Limb (tissue), 2 donors: ENCODE data around the gene RBM15.

Experiments used
- DNase-seq, 2 donors: peaks; one replicate each; pipeline ENCODE4 v3.0.0-alpha.2; 2016; ENCODE audit errors: extremely low spot score in 2 of 2

The RBM15 gene

DNA sequence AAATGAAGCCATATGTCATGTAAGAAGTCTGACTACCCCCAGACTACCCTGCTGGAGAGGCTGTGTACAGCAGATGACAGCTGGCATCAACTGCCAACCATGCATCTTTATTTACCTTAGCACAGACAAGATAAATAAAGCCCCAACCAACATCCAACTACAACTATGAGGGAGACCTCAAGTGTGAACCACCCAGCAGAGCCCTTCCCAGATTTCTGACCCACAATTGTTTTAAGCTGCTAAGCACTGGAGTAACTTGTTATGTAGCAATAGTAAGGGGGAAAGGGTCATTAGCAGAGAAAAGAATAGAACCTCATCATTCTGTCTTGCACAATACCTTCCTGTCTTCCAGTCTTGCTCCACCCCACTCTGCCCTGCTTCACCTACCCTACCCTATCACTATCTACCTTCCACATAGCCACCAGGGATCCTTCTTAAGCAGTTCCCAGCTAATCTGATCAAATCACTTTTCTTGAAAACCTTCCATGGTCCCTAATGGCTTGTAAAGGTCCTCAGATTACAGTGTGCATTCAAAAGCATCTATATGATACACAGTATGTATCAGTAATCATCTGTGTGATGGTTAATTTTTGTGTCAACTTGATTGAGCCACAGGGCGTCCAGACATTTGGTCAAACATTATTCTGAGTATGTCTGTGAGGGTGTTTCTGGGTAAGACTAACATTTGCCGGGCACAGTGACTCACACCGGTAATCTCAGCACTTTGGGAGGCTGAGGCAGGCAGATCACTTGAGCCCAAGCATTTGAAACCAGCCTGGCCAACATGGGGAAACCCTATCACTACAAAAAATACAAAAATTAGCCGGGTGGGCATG, 19.6 kb upstream of the RBM15 start:
- DNase-seq, result no peak

GRCh38 chr1:110320168-110320518, 19.0 kb upstream of the RBM15 start:
- no peak for DNase-seq

DNA sequence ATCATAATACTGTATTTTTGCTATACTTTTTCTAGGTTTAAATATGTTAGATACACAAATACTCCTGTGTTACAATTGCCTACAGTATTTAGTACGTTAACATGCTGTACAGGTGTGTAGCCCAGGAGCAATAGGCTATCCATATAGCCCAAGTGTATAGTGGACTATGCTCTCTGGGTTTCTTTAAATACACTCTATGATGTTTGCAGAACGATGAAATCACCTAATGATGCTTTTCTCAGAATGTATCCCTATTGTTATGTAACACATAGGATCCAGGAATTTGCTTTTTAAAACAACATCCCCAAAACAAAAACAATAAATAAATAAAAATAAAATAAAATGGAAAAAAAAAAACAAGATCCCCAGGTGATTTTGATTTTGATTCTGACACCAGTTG, 18.1 kb upstream of the RBM15 start:
- no peak for DNase-seq

- no peak for DNase-seq
Observed at GRCh38 chr1:110321846-110322245, 17.3 kb upstream of the RBM15 start.

DNA sequence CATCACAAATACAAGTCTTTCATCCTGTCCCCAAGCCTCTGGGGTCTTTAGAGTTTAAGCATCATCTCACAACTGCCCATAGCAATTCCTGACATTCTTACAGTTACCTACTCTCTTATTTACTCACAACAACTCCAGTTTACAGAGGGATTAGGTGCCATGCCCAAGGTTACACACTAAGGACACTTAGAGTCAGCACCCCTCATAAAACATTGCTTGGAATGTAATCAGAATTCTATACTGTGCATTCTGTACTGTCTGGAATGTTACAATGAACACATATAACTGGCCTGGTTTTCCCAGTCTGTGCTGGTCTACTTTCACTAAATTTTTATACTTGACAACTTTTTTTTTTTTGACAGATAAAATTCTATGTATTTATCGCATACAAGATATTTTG, 14.5 kb upstream of the RBM15 start:
- no peak for DNase-seq

DNA sequence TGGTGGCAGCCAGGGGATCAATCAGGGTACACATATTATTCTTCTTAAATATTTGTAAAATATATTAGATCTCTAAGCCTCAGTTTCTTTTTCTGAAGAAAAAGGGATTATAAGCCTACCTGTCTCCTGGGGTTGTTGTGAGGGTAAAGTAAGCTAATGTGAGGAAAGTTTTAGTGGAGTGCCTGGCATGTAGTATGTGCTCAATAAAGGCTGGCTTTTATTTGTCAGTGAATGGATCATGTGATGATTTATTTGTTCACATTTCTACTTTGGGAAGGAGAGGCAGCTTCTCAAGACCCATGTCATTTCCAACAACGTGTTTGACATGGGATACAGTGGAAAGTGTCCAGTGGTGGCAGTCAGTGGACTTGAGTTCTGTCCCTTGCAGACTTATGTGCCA, 12.4 kb upstream of the RBM15 start:
- no peak for DNase-seq

GRCh38 chr1:110328274-110328673, 10.9 kb upstream of the RBM15 start:
- DNase-seq, result no peak

GRCh38 chr1:110328700-110329099, 10.5 kb upstream of the RBM15 start:
- DNase-seq, result no peak

DNA sequence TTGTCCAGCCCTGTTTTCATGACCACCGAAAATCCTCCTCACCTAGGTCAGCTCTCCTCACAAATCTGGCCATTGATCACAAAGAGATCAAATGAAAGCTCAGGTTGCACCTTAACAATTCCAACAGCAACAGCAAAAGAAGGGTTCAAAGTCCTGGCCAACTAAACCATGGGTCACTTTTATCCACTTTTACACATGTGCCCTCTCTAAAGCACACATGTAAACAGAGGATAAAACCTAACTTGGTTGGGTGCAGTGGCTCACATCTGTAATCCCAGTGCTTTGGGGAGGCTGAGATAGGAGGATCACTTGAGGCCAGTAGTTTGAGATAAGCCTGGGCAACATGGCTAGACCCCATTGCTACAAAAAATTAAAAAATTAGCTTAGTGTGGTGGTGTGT, 3.9 kb upstream of the RBM15 start:
- no peak for DNase-seq

GRCh38 chr1:110336300-110337039, 2.7 kb upstream of the RBM15 start:
- DNase-seq, result no peak

- DNase-seq, result peak in 1 of 2 donors; percentile 47
Observed at GRCh38 chr1:110337704-110338308, 1.4 kb upstream of the RBM15 start.

DNA sequence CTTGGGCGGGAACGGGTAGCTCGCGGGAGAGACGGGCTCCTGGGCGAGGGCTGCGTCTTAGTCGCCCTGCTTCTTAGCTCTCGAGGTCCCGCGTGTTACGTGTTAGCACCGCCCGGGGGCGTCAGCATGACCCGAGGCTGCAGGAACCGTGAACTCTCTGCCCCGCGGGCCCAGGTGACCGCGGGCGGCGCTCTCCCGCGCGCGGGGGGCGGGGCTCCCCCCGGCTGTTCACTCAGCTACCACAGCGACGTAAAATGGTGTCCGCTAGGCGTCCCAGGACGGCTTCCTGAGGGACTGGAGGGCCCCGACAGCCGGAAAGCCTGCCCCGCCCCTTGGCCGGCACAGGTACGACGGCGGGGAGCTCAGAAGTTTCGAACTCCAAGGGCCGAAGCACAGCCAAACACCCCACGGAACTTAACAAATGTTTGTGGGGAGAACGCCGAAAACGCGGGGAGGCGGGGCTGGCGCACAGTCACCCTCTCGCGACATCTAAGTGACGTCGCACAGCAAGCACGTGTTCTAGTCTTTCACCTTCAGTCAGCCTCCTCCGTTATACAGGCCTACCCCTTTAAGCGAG, 780 bp upstream of the RBM15 start:
- DNase-seq, result peak in 1 of 2 donors; percentile 97

DNA sequence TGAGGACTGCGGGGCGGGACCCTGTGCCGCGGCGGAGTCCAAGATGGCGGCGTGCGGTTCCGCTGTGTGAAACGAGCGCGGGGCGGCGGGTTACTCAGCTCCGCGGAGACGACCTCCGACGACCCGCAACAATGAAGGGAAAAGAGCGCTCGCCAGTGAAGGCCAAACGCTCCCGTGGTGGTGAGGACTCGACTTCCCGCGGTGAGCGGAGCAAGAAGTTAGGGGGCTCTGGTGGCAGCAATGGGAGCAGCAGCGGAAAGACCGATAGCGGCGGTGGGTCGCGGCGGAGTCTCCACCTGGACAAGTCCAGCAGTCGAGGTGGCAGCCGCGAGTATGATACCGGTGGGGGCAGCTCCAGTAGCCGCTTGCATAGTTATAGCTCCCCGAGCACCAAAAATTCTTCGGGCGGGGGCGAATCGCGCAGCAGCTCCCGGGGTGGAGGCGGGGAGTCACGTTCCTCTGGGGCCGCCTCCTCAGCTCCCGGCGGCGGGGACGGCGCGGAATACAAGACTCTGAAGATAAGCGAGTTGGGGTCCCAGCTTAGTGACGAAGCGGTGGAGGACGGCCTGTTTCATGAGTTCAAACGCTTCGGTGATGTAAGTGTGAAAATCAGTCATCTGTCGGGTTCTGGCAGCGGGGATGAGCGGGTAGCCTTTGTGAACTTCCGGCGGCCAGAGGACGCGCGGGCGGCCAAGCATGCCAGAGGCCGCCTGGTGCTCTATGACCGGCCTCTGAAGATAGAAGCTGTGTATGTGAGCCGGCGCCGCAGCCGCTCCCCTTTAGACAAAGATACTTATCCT, 430 bp downstream of the RBM15 start:
- DNase-seq, result peak in 1 of 2 donors; percentile 18

GRCh38 chr1:110340207-110340468, 961 bp downstream of the RBM15 start:
- peak in 1 of 2 donors; percentile 42 for DNase-seq

DNA sequence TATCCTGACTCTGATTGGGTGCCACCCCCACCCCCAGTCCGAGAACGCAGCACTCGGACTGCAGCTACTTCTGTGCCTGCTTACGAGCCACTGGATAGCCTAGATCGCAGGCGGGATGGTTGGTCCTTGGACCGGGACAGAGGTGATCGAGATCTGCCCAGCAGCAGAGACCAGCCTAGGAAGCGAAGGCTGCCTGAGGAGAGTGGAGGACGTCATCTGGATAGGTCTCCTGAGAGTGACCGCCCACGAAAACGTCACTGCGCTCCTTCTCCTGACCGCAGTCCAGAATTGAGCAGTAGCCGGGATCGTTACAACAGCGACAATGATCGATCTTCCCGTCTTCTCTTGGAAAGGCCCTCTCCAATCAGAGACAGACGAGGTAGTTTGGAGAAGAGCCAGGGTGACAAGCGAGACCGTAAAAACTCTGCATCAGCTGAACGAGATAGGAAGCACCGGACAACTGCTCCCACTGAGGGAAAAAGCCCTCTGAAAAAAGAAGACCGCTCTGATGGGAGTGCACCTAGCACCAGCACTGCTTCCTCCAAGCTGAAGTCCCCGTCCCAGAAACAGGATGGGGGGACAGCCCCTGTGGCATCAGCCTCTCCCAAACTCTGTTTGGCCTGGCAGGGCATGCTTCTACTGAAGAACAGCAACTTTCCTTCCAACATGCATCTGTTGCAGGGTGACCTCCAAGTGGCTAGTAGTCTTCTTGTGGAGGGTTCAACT, 2.1 kb downstream of the RBM15 start:
- DNase-seq, result no peak

DNA sequence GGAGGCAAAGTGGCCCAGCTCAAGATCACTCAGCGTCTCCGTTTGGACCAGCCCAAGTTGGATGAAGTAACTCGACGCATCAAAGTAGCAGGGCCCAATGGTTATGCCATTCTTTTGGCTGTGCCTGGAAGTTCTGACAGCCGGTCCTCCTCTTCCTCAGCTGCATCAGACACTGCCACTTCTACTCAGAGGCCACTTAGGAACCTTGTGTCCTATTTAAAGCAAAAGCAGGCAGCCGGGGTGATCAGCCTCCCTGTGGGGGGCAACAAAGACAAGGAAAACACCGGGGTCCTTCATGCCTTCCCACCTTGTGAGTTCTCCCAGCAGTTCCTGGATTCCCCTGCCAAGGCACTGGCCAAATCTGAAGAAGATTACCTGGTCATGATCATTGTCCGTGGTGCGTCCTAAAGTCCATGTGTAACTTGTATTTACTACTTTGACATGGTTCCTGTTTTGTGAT, 2.7 kb downstream of the RBM15 start:
- no peak for DNase-seq

GRCh38 chr1:110343249-110343648, 4.1 kb downstream of the RBM15 start:
- DNase-seq, result no peak

- no peak for DNase-seq
Observed at GRCh38 chr1:110344152-110344551, 5.0 kb downstream of the RBM15 start.

DNA sequence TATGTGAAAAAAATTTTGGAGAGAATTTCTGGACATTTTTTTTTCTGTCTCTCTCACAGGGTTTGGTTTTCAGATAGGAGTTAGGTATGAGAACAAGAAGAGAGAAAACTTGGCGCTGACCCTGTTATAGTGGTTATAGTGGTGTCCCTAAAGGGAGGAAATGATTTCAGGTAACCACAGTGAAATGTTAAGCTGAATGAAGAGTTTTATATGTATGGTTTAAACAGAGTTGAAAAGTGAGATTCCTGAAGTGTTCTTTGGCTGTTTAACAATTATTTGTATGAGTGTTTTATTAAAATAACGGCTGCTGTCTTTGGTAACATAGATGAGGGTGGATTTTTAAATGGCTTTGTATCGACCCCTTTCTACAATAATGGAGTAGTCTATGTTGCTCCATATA, 6.3 kb downstream of the RBM15 start:
- DNase-seq, result no peak

- DNase-seq, result no peak
Observed at GRCh38 chr1:110346690-110347089, 7.5 kb downstream of the RBM15 start.
